H9 (cell line): Measurements from ENCODE around the gene ANKRD44. TPM values are rescaled to one million over a fixed set of nuclear protein-coding genes. Genes with fewer than 3 reads are reported as not detected.
A peak's percentile ranks its signal among the peaks of the same experiment; 100 is the strongest.

Source experiments
- DNase-seq: peaks from one replicate; pipeline ENCODE4 v3.0.0-alpha.2; 2017
- H2AFZ ChIP-seq: one replicate; pipeline ENCODE4 v1.6.1; 2013; ENCODE audit warnings: mild to moderate bottlenecking, low read length, control low read depth, moderate library complexity
- H2AK5ac ChIP-seq: 2 replicates; pipeline ENCODE4 v1.6.1; 2013; ENCODE audit warnings: low read length, control low read depth, mixed read lengths; ENCODE audit not compliant: insufficient read length
- H2BK120ac ChIP-seq: one replicate; pipeline ENCODE4 v1.6.1; 2013; ENCODE audit warnings: low read depth, mild to moderate bottlenecking, low read length, control low read depth, inconsistent platforms; ENCODE audit not compliant: poor library complexity, severe bottlenecking
- H2BK12ac ChIP-seq: 2 replicates; pipeline ENCODE4 v1.6.1; 2013; ENCODE audit warnings: low read length, control low read depth, mixed read lengths, low read depth; ENCODE audit not compliant: insufficient read length
- H2BK15ac ChIP-seq: 2 replicates; pipeline ENCODE4 v1.6.1; 2013; ENCODE audit warnings: low read depth, low read length, control low read depth
- H2BK20ac ChIP-seq: one replicate; pipeline ENCODE4 v1.6.1; 2013; ENCODE audit warnings: low read depth, mild to moderate bottlenecking, low read length, control low read depth, inconsistent platforms; ENCODE audit not compliant: poor library complexity, severe bottlenecking
- H2BK5ac ChIP-seq: 2 replicates; pipeline ENCODE4 v1.6.1; 2013; ENCODE audit warnings: low read length, control low read depth, mixed read lengths; ENCODE audit not compliant: insufficient read length
- H3K14ac ChIP-seq: 2 replicates; pipeline ENCODE4 v1.6.1; 2013; ENCODE audit warnings: low read length, control low read depth; ENCODE audit not compliant: insufficient read depth
- H3K18ac ChIP-seq: 2 replicates; pipeline ENCODE4 v1.6.1; 2013; ENCODE audit warnings: low read depth, mild to moderate bottlenecking, mixed read lengths, low read length, control low read depth; ENCODE audit not compliant: insufficient read length
- H3K23ac ChIP-seq: 2 replicates; pipeline ENCODE4 v1.6.1; 2013; ENCODE audit warnings: low read length, control low read depth, mixed read lengths, low read depth; ENCODE audit not compliant: insufficient read length
- H3K23me2 ChIP-seq: 2 replicates; pipeline ENCODE4 v1.6.1; 2013; ENCODE audit warnings: low read depth, mild to moderate bottlenecking, mixed read lengths, low read length, control low read depth; ENCODE audit not compliant: insufficient read length, poor library complexity, severe bottlenecking
- H3K27ac ChIP-seq: 2 replicates; pipeline ENCODE4 v1.5.1; 2013; ENCODE audit warnings: low read length, control low read depth, mixed read lengths, low read depth; ENCODE audit not compliant: insufficient read length
- H3K27me3 ChIP-seq: 2 replicates; pipeline ENCODE4 v1.6.1; 2013; ENCODE audit warnings: low read length, control low read depth, inconsistent platforms; ENCODE audit not compliant: insufficient read depth
- H3K4ac ChIP-seq: 2 replicates; pipeline ENCODE4 v1.6.1; 2013; ENCODE audit warnings: low read depth, mild to moderate bottlenecking, control low read depth, inconsistent platforms, low read length, moderate library complexity
- H3K4me1 ChIP-seq: 2 replicates; pipeline ENCODE4 v1.6.1; 2013; ENCODE audit warnings: low read length, control low read depth, inconsistent platforms; ENCODE audit not compliant: insufficient read depth
- H3K4me2 ChIP-seq: 2 replicates; pipeline ENCODE4 v1.6.1; 2013; ENCODE audit warnings: low read length, control low read depth, mixed read lengths; ENCODE audit not compliant: insufficient read length, insufficient read depth
- H3K56ac ChIP-seq: 2 replicates; pipeline ENCODE4 v1.6.1; 2013; ENCODE audit warnings: low read depth, mild to moderate bottlenecking, mixed read lengths, low read length, control low read depth; ENCODE audit not compliant: insufficient read length
- H3K79me1 ChIP-seq: 2 replicates; pipeline ENCODE4 v1.6.1; 2013; ENCODE audit warnings: low read depth, mild to moderate bottlenecking, moderate library complexity, low read length, control low read depth, inconsistent platforms; ENCODE audit not compliant: insufficient read depth, poor library complexity, severe bottlenecking
- H3K79me2 ChIP-seq: 2 replicates; pipeline ENCODE4 v1.6.1; 2013; ENCODE audit warnings: low read length, control low read depth, inconsistent platforms; ENCODE audit not compliant: insufficient read depth
- H3K9ac ChIP-seq: 2 replicates; pipeline ENCODE4 v1.6.1; 2013; ENCODE audit warnings: low read length, control low read depth, mixed read lengths; ENCODE audit not compliant: insufficient read length; ENCODE audit errors: extremely low read depth
- H3K9me3 ChIP-seq: one replicate; pipeline ENCODE4 v1.6.1; 2013; ENCODE audit warnings: low read depth, low read length, inconsistent platforms; ENCODE audit not compliant: control insufficient read depth
- H3T11ph ChIP-seq: one replicate; pipeline ENCODE4 v1.6.1; 2013; ENCODE audit warnings: mild to moderate bottlenecking, low read length, control low read depth, inconsistent platforms
- H4K20me1 ChIP-seq: one replicate; pipeline ENCODE4 v1.6.1; 2013; ENCODE audit not compliant: control insufficient read depth, insufficient read length, insufficient read depth
- H4K5ac ChIP-seq: 2 replicates; pipeline ENCODE4 v1.6.1; 2013; ENCODE audit warnings: low read depth, mild to moderate bottlenecking, mixed read lengths, low read length, control low read depth; ENCODE audit not compliant: insufficient read length
- H4K8ac ChIP-seq: replicated peaks from 2 replicates; pipeline ENCODE4 v1.6.1; 2013; ENCODE audit warnings: low read length, control low read depth, mixed read lengths, low read depth; ENCODE audit not compliant: insufficient read length
- H4K91ac ChIP-seq: 2 replicates; pipeline ENCODE4 v1.6.1; 2013; ENCODE audit warnings: low read depth, mild to moderate bottlenecking, moderate library complexity, mixed read lengths, low read length, control low read depth; ENCODE audit not compliant: insufficient read length
- H3K27ac Mint-ChIP-seq, 3 experiments: 2 replicates in 2 of 3; 3 replicates in 1 of 3; pipeline ENCODE4 v1.8.0; 2020 to 2021; ENCODE audit warnings: mixed read lengths in 3 of 3, mild to moderate bottlenecking in 1 of 3, moderate library complexity in 1 of 3
- H3K27me3 Mint-ChIP-seq: 2 replicates; pipeline ENCODE4 v1.8.0; 2021; ENCODE audit warnings: low read depth, mild to moderate bottlenecking, moderate library complexity, mixed read lengths
- H3K36me3 Mint-ChIP-seq, 3 experiments: 2 replicates in 2 of 3; 3 replicates in 1 of 3; pipeline ENCODE4 v1.8.0; 2020 to 2021; ENCODE audit warnings: low read depth in 3 of 3, mixed read lengths in 3 of 3; ENCODE audit not compliant: insufficient read depth in 1 of 3
- H3K4me1 Mint-ChIP-seq, 2 experiments: 2 replicates each; pipeline ENCODE4 v1.8.0; 2020; ENCODE audit warnings: mixed read lengths in 2 of 2
- H3K4me3 Mint-ChIP-seq, 2 experiments: 2 replicates in 1 of 2; 3 replicates in 1 of 2; pipeline ENCODE4 v1.8.0; 2020 to 2021; ENCODE audit warnings: mild to moderate bottlenecking in 2 of 2, mixed read lengths in 2 of 2, moderate library complexity in 1 of 2
- H3K9me3 Mint-ChIP-seq, 2 experiments: 2 replicates in 1 of 2; 3 replicates in 1 of 2; pipeline ENCODE4 v1.8.0; 2020; ENCODE audit warnings: mild to moderate bottlenecking in 2 of 2, mixed read lengths in 2 of 2, moderate library complexity in 1 of 2
- whole genome bisulfite sequencing: extraction: QIAGEN DNeasy Blood & Tissue Kit; methylation state at CpG from one replicate; pipeline ENCODE4 v1.1.7; 2013; ENCODE audit warnings: missing lambda C conversion rate, low lambda C conversion rate, mixed read lengths; ENCODE audit not compliant: insufficient read length; ENCODE audit errors: extremely low coverage; 5-methylcytosine and 5-hydroxymethylcytosine counted together
- total RNA-seq: library from RNA; stranded (reverse); gene quantifications from 2 replicates; pipeline ENCODE4 v1.2.1, GENCODE V29; 2021
- TF ChIP-seq, protein P1 (sequence below): fragments of 200-600 bp; sonication (generic); conservative IDR thresholded peaks from 3 replicates; pipeline ENCODE4 v1.8.0; 2021; ENCODE audit warnings: antibody characterized with exemption, mild to moderate bottlenecking

Gene ANKRD44
- total RNA-seq, 1 experiment from 2014 or later: 1.9 TPM

DNA sequence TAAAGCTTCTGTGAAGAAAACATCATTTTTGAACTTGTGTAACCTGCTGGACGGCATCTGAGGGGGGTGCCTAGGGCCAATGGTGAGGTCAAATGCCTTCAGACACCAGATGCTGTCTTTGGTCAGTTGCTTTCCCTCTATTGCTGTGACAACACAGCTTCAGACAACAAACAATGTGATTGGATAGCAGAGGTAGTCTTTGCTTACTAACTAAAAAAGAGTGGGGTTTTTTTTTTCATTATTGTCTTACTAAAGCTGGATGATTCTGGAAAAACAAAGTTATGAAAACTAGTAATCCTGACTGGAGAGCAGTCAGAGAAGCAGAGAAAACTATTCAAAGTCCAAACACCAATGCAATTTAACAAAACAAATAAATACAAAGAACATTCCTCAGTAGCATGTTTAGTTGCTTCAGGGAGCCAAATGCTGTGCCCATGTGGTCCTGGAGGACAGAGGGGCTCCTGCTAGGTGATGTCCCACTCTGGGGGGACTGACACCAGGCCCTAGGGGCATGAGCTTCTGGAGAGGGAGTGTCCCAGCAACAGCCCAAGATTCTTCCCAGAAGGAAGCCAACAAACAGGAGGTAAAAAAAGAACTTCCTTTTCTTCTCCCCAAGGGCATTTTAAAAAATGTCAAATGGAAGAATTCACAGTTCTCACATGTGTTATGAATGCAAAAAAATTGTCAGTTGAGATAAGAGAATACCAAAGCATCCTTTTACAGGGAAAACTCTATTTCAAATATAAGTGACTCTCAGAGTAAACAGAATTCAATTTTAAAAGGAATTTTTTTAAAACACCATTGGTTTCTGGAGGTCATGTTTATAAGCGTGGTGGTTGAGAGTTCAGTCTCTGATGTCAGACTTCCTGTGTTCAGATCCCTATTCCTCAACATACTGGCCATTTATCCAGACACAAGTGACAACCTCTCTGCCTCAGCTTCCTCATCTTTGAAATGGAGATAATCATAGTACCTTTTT lies 203.0 kb downstream of the ANKRD44 start:
- Histone ChIP-seq H2BK120ac (no peak overlapping the region), H3K4ac (no peak overlapping the region), H4K20me1 (no peaks in the 10 kb centered on the region), H3K79me2 (no peaks in the 10 kb centered on the region), H2AK5ac (no peak overlapping the region), H2BK15ac (no peak overlapping the region), H3K27ac (no peak overlapping the region), H2AFZ (no peak overlapping the region), H2BK20ac (peak overlapping the region; percentile 91), H3T11ph (no peak overlapping the region), H3K23me2 (no peaks in the 10 kb centered on the region), H3K14ac (no peak overlapping the region), H3K18ac (peak overlapping the region; percentile 33), H3K23ac (no peak overlapping the region), H3K79me1 (no peaks in the 10 kb centered on the region), H3K27me3 (no peaks in the 10 kb centered on the region), H4K8ac (no peak overlapping the region), H3K9me3 (no peaks in the 10 kb centered on the region), H3K56ac (no peak overlapping the region), H4K5ac (no peak overlapping the region), H2BK12ac (no peak overlapping the region), H3K4me1 (no peaks in the 10 kb centered on the region), H3K9ac (no peak overlapping the region), H2BK5ac (no peak overlapping the region), H3K4me2 (no peak overlapping the region), H4K91ac (no peak overlapping the region)
- H3K9me3 Mint-ChIP-seq: no peaks in the 10 kb centered on the region
- DNase-seq: no peak
- H3K27me3 Mint-ChIP-seq: no peaks in the 10 kb centered on the region
- H3K4me1 Mint-ChIP-seq: peaks cover 4 to 10% of the 10 kb centered on the region in 2 experiments; a peak in 3 of 4 replicates
- no peak overlapping the region for H3K4me3 Mint-ChIP-seq
- no peaks in the 10 kb centered on the region for H3K36me3 Mint-ChIP-seq
- no CpG with 5 or more reads among the region's 2 CpGs for WGBS
- TF ChIP-seq, protein P1, sequence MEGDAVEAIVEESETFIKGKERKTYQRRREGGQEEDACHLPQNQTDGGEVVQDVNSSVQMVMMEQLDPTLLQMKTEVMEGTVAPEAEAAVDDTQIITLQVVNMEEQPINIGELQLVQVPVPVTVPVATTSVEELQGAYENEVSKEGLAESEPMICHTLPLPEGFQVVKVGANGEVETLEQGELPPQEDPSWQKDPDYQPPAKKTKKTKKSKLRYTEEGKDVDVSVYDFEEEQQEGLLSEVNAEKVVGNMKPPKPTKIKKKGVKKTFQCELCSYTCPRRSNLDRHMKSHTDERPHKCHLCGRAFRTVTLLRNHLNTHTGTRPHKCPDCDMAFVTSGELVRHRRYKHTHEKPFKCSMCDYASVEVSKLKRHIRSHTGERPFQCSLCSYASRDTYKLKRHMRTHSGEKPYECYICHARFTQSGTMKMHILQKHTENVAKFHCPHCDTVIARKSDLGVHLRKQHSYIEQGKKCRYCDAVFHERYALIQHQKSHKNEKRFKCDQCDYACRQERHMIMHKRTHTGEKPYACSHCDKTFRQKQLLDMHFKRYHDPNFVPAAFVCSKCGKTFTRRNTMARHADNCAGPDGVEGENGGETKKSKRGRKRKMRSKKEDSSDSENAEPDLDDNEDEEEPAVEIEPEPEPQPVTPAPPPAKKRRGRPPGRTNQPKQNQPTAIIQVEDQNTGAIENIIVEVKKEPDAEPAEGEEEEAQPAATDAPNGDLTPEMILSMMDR: no peak
- peak overlapping the region in 2 of 3 experiments; percentile 63 to 76; a peak in 3 of 7 replicates for H3K27ac Mint-ChIP-seq
